ENCODE data around the gene ZBTB7C.

DNA sequence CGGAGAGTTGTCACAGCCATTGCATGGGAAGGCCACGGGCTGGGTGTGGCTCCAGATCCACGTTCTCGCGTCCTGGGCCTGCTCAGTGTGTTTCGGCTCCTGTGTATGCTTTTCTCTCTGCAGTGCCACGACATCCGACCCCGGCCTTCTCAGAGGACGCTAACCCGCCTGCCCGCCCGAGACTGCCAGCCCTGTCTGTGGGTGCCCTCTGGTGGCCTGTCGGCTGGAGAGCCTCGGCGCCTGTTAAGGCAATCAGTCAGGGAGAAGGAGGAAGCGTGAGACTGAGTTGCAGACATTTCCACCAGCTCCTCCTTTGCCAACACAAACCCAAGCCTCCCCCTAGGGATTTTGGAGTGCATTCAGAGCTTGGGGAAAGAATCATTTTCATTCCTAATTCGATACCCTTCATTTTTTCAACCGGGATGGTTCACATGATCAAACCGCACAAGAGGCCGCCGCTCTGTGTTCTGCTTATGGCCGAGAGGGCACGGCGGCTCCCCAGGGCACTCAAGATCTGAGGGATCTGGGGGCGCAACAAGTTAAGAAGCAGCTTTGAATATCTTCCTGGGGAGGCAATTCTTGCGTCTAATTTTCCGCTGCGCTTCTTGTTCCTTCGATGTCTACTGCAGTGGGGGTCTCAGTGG, 37.5 kb upstream of the ZBTB7C start:
- TF ChIP-seq, protein P1, sequence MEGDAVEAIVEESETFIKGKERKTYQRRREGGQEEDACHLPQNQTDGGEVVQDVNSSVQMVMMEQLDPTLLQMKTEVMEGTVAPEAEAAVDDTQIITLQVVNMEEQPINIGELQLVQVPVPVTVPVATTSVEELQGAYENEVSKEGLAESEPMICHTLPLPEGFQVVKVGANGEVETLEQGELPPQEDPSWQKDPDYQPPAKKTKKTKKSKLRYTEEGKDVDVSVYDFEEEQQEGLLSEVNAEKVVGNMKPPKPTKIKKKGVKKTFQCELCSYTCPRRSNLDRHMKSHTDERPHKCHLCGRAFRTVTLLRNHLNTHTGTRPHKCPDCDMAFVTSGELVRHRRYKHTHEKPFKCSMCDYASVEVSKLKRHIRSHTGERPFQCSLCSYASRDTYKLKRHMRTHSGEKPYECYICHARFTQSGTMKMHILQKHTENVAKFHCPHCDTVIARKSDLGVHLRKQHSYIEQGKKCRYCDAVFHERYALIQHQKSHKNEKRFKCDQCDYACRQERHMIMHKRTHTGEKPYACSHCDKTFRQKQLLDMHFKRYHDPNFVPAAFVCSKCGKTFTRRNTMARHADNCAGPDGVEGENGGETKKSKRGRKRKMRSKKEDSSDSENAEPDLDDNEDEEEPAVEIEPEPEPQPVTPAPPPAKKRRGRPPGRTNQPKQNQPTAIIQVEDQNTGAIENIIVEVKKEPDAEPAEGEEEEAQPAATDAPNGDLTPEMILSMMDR (IDR thresholded peaks at IDR 0.05; ENCODE audit: insufficient read depth, low read length, poor library complexity, severe bottlenecking), result peak; percentile 92
- no peak for TF ChIP-seq EZH2phosphoT487 (conservative IDR thresholded peaks at IDR 0.05; ENCODE audit: low read length)

Data from SU-DHL-6 (cell line).